Brain microvascular endothelial cell (primary cell): Measurements from ENCODE around the gene ABL1.

Source experiments
- DNase-seq: peaks from one replicate; pipeline ENCODE4 v3.0.0-alpha.2; 2020
- H3K27ac ChIP-seq: fragments of 250-450 bp; sonication (Bioruptor Pico); 2 replicates; pipeline ENCODE4 v1.5.1; 2020; ENCODE audit warnings: mild to moderate bottlenecking, moderate library complexity
- H3K27me3 ChIP-seq: fragments of 250-450 bp; sonication (Bioruptor Pico); replicated peaks from 2 replicates; pipeline ENCODE4 v1.5.1; 2020; ENCODE audit warnings: mild to moderate bottlenecking
- H3K36me3 ChIP-seq: fragments of 250-450 bp; sonication (Bioruptor Pico); replicated peaks from 2 replicates; pipeline ENCODE4 v1.5.1; 2020; ENCODE audit warnings: mild to moderate bottlenecking
- H3K4me3 ChIP-seq: 2 replicates; pipeline ENCODE4 v1.5.1; 2011; ENCODE audit warnings: low read depth, mild to moderate bottlenecking, control low read depth, low read length, moderate library complexity
- in situ Hi-C: cut with HindIII; loops from 2 replicates; pipeline ENCODE4 v1.10.0; 2017; ENCODE audit warnings: low sequenced_read_pairs, low pct_ligation_motif_present
- TF ChIP-seq, protein P1 (sequence below): IDR thresholded peaks from 2 replicates; pipeline ENCODE4 v1.5.1; 2011; ENCODE audit warnings: low read depth, mild to moderate bottlenecking, moderate library complexity, low read length, control low read depth, inconsistent platforms; ENCODE audit errors: missing control alignments

Gene ABL1

DNA sequence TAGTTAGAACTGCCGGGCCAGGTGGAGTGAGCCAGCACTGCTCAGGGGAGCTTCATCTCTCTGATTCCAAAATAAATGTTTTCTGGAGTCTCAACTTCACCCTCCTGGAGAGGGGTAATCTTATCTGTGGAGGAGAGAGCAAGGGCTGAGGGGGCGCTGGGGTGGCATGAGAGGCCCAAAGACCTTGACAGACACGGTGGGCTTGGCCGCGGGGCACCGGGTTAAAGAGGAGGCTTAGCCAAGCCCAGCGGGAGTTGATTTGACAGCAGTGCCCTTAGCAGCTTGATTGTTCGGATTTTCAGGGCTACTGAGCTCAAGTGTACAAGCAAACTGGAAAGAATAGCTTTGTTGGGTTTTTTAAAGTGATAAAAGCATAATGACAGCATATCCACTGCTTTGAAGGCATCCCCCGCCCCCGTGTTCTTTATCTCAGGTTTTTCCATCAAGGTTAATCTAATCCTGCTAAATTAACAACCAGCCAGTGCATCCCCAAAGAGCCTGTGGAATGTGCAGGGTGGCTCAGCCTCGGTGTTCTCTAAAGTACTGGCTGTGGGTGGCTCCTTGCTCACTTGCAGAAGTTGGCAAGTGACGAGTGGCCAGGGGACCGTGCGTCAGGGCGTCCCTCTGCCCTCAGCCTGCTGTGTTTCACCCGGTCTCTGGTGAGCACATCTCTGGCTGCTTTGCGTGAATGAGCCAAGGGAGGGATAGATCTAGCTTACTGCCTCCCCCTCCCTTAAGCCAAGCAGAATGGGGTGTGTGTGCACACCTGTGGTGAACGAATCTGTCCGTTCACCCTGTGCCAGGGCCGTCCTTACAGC lies 56.0 kb downstream of the ABL1 start:
- H3K4me3 ChIP-seq = no peak overlapping the region
- peaks cover 81% of the 10 kb centered on the region for H3K36me3 ChIP-seq
- no peak overlapping the region for H3K27ac ChIP-seq
- peaks cover 10% of the 10 kb centered on the region for H3K27me3 ChIP-seq
- TF ChIP-seq, protein P1, sequence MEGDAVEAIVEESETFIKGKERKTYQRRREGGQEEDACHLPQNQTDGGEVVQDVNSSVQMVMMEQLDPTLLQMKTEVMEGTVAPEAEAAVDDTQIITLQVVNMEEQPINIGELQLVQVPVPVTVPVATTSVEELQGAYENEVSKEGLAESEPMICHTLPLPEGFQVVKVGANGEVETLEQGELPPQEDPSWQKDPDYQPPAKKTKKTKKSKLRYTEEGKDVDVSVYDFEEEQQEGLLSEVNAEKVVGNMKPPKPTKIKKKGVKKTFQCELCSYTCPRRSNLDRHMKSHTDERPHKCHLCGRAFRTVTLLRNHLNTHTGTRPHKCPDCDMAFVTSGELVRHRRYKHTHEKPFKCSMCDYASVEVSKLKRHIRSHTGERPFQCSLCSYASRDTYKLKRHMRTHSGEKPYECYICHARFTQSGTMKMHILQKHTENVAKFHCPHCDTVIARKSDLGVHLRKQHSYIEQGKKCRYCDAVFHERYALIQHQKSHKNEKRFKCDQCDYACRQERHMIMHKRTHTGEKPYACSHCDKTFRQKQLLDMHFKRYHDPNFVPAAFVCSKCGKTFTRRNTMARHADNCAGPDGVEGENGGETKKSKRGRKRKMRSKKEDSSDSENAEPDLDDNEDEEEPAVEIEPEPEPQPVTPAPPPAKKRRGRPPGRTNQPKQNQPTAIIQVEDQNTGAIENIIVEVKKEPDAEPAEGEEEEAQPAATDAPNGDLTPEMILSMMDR = no peak
- no peak for DNase-seq
- in situ Hi-C loops = no loop called here

DNA sequence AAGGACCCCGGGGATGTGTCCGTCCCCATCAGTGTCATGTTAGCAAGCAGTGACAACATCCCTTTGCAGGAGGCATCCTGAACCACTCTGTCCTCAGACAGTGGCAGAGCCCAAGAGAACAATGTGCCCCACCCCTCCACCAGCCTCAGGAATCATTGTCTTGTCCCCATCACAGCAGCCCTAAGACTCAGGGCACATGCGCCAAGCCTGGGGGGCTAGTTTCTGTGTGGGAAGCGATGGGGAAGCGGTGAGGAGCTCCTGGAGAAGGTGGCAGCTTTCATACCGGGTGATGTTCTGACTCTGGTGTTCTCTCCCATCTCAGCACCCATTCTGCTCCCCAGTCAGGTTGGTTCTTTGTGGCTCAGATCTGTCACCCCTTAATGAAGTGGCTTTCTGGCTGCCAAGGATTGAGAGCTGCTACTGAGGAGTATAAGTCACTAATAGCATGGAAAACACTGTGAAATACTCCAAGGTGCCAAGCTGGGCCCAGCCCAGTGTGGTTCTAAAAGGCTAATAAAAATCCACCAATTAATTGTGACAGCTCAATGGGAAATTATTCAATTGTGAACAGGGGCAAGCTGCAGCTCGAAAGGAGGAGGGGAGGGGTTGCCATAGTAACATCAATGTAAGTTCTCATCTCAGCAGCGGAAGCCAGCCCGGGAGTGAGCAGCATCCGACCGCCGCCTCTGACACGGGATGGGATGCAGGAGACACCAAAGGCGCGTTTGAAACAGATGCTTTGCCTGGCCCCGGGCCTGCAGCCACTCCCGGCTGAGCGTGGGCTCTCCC lies 56.8 kb downstream of the ABL1 start:
- Histone ChIP-seq H3K36me3 (peaks cover 73% of the 10 kb centered on the region), H3K4me3 (no peak overlapping the region), H3K27me3 (peaks cover 17% of the 10 kb centered on the region), H3K27ac (no peak overlapping the region)
- DNase-seq = no peak
- in situ Hi-C loops = no loop called here
- TF ChIP-seq, protein P1 = no peak

DNA sequence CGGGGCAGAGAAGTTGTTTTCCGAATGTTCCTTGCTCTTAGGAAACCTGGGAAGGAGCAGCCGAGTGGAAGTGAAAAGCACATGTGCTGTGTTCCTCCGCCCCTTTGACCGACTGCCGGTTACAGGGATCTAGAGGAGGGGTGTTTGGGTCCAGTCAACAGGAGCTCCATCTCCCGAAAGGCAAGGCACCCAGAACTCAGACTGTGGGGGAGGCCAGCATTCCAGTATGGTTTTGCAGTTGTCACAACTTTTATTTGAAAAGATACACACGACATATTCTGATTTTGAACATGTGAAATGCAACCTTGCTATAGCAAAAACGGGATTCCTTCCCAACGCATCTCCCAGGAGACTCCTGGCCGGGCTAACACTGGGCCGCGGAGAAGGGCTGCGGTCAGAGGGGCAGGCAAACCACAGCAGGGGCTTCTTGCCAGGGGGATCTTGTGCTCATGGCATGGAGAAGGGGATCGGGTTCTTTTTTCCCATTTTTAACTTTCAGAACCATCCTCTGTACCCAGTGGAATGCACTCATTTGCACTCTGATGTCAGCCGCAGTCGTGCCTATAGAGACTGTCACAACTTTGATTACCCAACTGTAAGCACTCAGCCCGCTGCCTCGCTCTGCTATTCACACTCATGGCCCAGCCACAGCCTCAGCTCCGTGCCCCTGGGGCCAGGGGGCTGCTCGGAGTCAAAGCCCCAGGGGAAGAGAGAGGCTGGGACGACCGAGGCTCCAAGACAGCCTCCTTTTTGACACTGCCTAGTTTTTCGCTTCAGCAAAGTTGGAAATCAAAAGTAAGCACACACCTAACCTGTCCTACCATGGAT lies 57.6 kb downstream of the ABL1 start:
- in situ Hi-C loops = no loop called here
- H3K4me3 ChIP-seq = no peak overlapping the region
- peaks cover 22% of the 10 kb centered on the region for H3K27me3 ChIP-seq
- DNase-seq = no peak
- H3K36me3 ChIP-seq = peaks cover 65% of the 10 kb centered on the region
- no peak overlapping the region for H3K27ac ChIP-seq
- TF ChIP-seq, protein P1 = no peak

DNA sequence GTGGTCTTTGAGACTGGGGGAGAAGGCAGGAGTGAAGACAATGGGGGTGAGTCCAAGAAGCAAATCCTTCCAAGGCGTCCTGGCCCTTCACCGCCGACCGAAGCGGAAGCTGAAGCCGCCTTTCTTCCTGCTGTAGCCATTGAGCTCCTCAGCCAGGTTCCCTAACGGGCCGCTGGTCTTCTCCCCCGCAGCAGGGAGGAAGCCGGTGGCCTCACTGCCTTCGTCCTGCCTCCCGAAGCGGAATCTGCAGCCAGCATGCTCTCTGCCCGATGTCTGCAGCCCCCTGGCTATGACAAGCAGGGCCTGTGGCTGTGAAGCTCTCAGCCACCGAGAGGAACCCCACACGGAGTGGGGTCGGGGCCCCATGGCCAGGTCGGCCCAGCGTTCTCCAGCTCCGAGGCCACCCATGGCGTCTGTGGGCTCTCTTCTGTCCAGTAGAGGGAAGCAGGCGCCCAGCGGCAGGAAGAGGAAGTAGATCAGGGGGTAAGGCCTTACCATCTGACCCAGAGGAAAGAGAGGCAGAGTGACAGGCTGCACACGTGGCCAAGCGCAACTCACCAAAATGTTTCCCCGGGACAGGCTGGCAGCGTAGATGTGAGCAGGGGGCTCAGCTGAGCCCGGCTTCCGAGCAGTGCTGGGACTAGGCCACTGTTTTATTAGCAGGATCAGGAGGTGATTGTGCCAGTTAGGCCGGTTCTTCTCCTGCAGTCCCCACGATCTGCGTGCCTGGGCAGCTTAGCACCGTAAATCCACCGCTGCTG lies 58.5 kb downstream of the ABL1 start:
- no peak overlapping the region for H3K27ac ChIP-seq
- no peak for DNase-seq
- TF ChIP-seq, protein P1 = peak; percentile 72
- in situ Hi-C loops = no loop called here
- H3K36me3 ChIP-seq = peaks cover 57% of the 10 kb centered on the region
- no peak overlapping the region for H3K4me3 ChIP-seq
- H3K27me3 ChIP-seq = peaks cover 27% of the 10 kb centered on the region

DNA sequence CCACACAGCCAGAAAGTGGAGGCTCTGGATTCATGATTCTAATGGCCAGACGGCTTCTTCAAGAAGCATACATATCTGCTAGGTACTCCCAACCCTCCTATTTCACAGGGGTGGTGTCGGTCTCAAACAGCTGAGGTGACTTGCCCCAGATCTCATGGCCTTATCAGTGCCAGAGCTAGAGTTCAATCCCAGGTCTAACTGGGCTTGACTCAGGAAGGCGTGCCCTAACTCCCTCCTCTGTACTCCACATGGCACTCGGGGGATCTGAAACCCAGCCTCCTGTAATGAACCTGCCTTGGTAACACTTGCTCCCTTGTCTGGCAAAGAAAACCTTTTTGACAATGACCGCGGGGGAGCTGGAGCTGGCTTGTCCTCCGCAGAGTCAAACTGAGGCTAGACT lies 59.5 kb downstream of the ABL1 start:
- Histone ChIP-seq H3K27me3 (peaks cover 33% of the 10 kb centered on the region), H3K36me3 (peaks cover 48% of the 10 kb centered on the region), H3K4me3 (no peak overlapping the region), H3K27ac (no peak overlapping the region)
- DNase-seq = no peak
- in situ Hi-C loops = no loop called here
- TF ChIP-seq, protein P1 = no peak
